Thyroid gland (tissue), 4 donors: ENCODE data around the gene RNF126. TPM values are rescaled to one million over a fixed set of nuclear protein-coding genes. Genes with fewer than 3 reads are reported as not detected.
"Not testable (repeated sequence)": the region's sequence is repeated elsewhere in the genome, so short reads cannot be mapped to it uniquely, and the experiment has no call there.

Source experiments
- DNase-seq, 2 donors: peaks; one replicate each; pipeline ENCODE4 v3.0.0-alpha.2; 2019
- H3K27ac ChIP-seq, 3 donors: fragments of 200-600 bp; sonication (generic); 1 replicate in 2 of 3; 2 replicates in 1 of 3; pipeline ENCODE4 v1.5.1; 2016 to 2019; ENCODE audit warnings: mild to moderate bottlenecking in 1 of 3, moderate library complexity in 1 of 3
- H3K27me3 ChIP-seq: fragments of 200-600 bp; sonication (generic); one replicate; pipeline ENCODE4 v1.5.1; 2019
- H3K36me3 ChIP-seq, 2 donors: fragments of 200-600 bp; sonication (generic); one replicate each; pipeline ENCODE4 v1.5.1; 2016 to 2019
- H3K4me1 ChIP-seq, 2 donors: fragments of 200-600 bp; sonication (generic); one replicate each; pipeline ENCODE4 v1.5.1; 2017 to 2019
- H3K4me3 ChIP-seq, 3 donors: fragments of 200-600 bp; sonication (generic); replicated peaks in 1 of 3; 1 replicate in 2 of 3; 2 replicates in 1 of 3; pipeline ENCODE4 v1.5.1; 2016; ENCODE audit warnings: mild to moderate bottlenecking in 1 of 3
- H3K9me3 ChIP-seq: fragments of 200-600 bp; sonication (generic); one replicate; pipeline ENCODE4 v1.5.1; 2017
- POLR2A ChIP-seq, 2 donors: fragments of 450-650 bp; IDR thresholded peaks; one replicate each; pipeline ENCODE4 v1.6.1; 2017; ENCODE audit warnings: antibody characterized with exemption in 2 of 2, mild to moderate bottlenecking in 2 of 2, moderate library complexity in 1 of 2
- WGBS, 2 donors: methylation state at CpG; one replicate each; pipeline ENCODE4 v1.1.5; 2017; 5-methylcytosine and 5-hydroxymethylcytosine counted together
- intact Hi-C: fragments of 100-400 bp; cut with DNase I; formaldehyde crosslinking; loops from one replicate; pipeline ENCODE4 v1.15.1; 2023
- total RNA-seq, 4 donors: library from RNA; depleted of rRNA; stranded (reverse); fragments of >200 nt; gene quantifications; one replicate each; pipeline ENCODE4 v1.2.3, GENCODE V29; 2016
- TF ChIP-seq, protein P1 (sequence below), 6 experiments: fragments of 200-600 bp in 3 of 6; fragments of 450-650 bp in 3 of 6; sonication (generic) in 3 of 6; IDR thresholded peaks; one replicate each; pipeline ENCODE4 v1.5.1; 2016 to 2019; ENCODE audit warnings: antibody characterized with exemption in 6 of 6, mild to moderate bottlenecking in 2 of 6, inconsistent platforms in 1 of 6, moderate library complexity in 1 of 6

The RNF126 gene
- total RNA-seq, 4 donors from 2014 or later, result 41.4 to 55.5 (median 53.5) TPM

- peaks cover 0 to 8% of the 10 kb centered on the region in 2 donors for H3K4me1 ChIP-seq
- H3K27me3 ChIP-seq, result no peaks in the 10 kb centered on the region
- H3K36me3 ChIP-seq, result no peaks in the 10 kb centered on the region
- no peaks in the 10 kb centered on the region for H3K9me3 ChIP-seq
- intact Hi-C loops, result no loop called here
- DNase-seq, result no peak
- TF ChIP-seq, protein P1, sequence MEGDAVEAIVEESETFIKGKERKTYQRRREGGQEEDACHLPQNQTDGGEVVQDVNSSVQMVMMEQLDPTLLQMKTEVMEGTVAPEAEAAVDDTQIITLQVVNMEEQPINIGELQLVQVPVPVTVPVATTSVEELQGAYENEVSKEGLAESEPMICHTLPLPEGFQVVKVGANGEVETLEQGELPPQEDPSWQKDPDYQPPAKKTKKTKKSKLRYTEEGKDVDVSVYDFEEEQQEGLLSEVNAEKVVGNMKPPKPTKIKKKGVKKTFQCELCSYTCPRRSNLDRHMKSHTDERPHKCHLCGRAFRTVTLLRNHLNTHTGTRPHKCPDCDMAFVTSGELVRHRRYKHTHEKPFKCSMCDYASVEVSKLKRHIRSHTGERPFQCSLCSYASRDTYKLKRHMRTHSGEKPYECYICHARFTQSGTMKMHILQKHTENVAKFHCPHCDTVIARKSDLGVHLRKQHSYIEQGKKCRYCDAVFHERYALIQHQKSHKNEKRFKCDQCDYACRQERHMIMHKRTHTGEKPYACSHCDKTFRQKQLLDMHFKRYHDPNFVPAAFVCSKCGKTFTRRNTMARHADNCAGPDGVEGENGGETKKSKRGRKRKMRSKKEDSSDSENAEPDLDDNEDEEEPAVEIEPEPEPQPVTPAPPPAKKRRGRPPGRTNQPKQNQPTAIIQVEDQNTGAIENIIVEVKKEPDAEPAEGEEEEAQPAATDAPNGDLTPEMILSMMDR (IDR thresholded peaks at IDR 0.05), result no peak
- TF ChIP-seq POLR2A (IDR thresholded peaks at IDR 0.05), result no peak
- WGBS, 2 donors, result 78 to 82% methylated on average over 24 to 25 of the region's 30 CpGs
- H3K27ac ChIP-seq, result no peak overlapping the region
- no peak overlapping the region for H3K4me3 ChIP-seq
These were observed 54.6 kb downstream of the RNF126 start for GRCh38 chr19:608155-609003.

DNA sequence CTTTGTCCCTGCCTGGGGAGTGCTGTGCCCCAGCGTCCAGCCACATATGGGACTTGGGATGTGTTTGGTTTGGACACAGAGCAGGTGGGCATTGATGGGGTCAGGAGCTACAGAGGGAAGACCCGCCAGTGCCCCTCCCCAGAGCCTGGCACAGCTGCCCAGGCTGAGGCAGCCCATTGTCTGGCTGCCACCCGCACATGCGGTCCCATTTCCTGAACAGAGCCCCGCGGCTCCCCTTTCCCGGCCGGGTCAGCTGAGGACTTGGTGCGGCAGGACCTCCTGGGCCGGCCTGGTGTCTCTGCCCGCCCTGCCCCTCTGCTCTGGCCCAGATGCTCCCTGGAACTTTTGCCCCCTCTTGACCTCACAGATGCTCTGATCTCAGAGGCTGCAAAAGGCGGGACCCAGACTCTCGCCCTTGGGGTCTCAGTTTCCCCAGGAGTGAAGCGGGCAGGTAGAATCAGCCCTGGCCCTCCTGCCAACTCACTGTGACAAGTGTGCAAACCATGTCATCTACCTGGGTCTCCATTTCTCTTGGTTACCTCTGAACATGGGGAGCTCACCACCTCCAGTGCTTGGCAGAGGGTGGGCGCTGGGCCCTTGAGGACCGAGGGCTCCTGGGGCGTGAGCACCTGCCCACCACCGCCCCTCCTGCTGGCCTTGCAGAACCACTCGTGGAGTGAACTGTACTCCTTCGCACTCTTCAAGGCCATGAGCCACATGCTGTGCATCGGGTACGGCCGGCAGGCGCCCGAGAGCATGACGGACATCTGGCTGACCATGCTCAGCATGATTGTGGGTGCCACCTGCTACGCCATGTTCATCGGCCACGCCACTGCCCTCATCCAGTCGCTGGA, 55.5 kb downstream of the RNF126 start:
- Histone ChIP-seq H3K36me3 (no peaks in the 10 kb centered on the region), H3K27ac (no peak overlapping the region), H3K4me1 (peaks cover 0 to 8% of the 10 kb centered on the region in 2 donors), H3K27me3 (no peaks in the 10 kb centered on the region), H3K4me3 (no peak overlapping the region), H3K9me3 (no peaks in the 10 kb centered on the region)
- DNase-seq, result no peak
- intact Hi-C loops, result no loop called here
- 86 to 87% methylated on average over 20 to 30 of the region's 30 CpGs for WGBS, 2 donors
- TF ChIP-seq, protein P1 (IDR thresholded peaks at IDR 0.05), result no peak
- no peak for TF ChIP-seq POLR2A (IDR thresholded peaks at IDR 0.05)

- H3K4me3 ChIP-seq, DNase-seq, H3K4me1 ChIP-seq, H3K27me3 ChIP-seq, intact Hi-C loops, H3K27ac ChIP-seq, H3K9me3 ChIP-seq, H3K36me3 ChIP-seq: not testable (repeated sequence)
- 79 to 86% methylated on average over 6 to 9 of the region's 34 CpGs for WGBS, 2 donors
These were observed 57.7 kb downstream of the RNF126 start for GRCh38 chr19:605061-605971.

- H3K4me3 ChIP-seq, result no peak overlapping the region
- H3K27me3 ChIP-seq, result no peaks in the 10 kb centered on the region
- no peak for TF ChIP-seq POLR2A (IDR thresholded peaks at IDR 0.05)
- TF ChIP-seq, protein P1 (IDR thresholded peaks at IDR 0.05), result no peak
- no peak for DNase-seq
- H3K36me3 ChIP-seq, result no peaks in the 10 kb centered on the region
- 87 to 88% methylated on average over 10 to 11 of the region's 11 CpGs for WGBS, 2 donors
- H3K4me1 ChIP-seq, result no peaks in the 10 kb centered on the region
- no peak overlapping the region for H3K27ac ChIP-seq
- no peaks in the 10 kb centered on the region for H3K9me3 ChIP-seq
- intact Hi-C loops, result no loop called here
These were observed 58.7 kb downstream of the RNF126 start for GRCh38 chr19:604355-604754.

DNA sequence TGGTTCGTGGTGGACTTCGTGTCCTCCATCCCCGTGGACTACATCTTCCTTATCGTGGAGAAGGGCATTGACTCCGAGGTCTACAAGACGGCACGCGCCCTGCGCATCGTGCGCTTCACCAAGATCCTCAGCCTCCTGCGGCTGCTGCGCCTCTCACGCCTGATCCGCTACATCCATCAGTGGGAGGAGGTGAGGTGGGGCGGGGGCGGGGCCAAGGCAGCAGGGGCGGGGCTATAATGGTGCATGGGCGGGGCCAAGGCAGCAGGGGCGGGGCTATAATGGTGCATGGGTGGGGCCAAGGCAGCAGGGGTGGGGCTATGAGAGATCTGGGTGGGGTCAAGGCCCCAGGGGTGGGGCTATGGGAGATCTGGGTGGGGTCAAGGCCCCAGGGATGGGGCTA, 59.2 kb downstream of the RNF126 start:
- DNase-seq, H3K4me3 ChIP-seq, H3K9me3 ChIP-seq, H3K4me1 ChIP-seq, H3K36me3 ChIP-seq, H3K27ac ChIP-seq, H3K27me3 ChIP-seq, intact Hi-C loops: not testable (repeated sequence)
- WGBS, 2 donors, result 93 to 97% methylated on average over 15 of the region's 20 CpGs

- H3K4me3 ChIP-seq, intact Hi-C loops, H3K36me3 ChIP-seq, H3K27ac ChIP-seq, DNase-seq, H3K9me3 ChIP-seq, H3K27me3 ChIP-seq, H3K4me1 ChIP-seq: not testable (repeated sequence)
- 76 to 100% methylated on average over 4 to 7 of the region's 13 CpGs for WGBS, 2 donors
These were observed 59.7 kb downstream of the RNF126 start for GRCh38 chr19:603302-603639.
